Tibial nerve (tissue), 4 donors: ENCODE results near the gene NCAPG2. TPM values are rescaled to one million over a fixed set of nuclear protein-coding genes. Genes with fewer than 3 reads are reported as not detected.

ENCODE experiments used
- DNase-seq, 2 donors: peaks; one replicate each; pipeline ENCODE4 v3.0.0-alpha.2; 2019; ENCODE audit warnings: low spot score in 2 of 2
- H3K27ac ChIP-seq, 4 donors: fragments of 200-600 bp; sonication (generic) in 3 of 4; one replicate each; pipeline ENCODE4 v1.5.1; 2017 to 2019; ENCODE audit warnings: mild to moderate bottlenecking in 1 of 4
- H3K27me3 ChIP-seq, 2 donors: fragments of 200-600 bp; sonication (generic) in 1 of 2; one replicate each; pipeline versions ENCODE4 v1.5.1 to v1.6.0; 2017 to 2019
- H3K36me3 ChIP-seq, 3 donors: fragments of 200-600 bp; sonication (generic); one replicate each; pipeline ENCODE4 v1.5.1; 2018 to 2019
- H3K4me1 ChIP-seq, 4 donors: fragments of 200-600 bp; sonication (generic) in 3 of 4; one replicate each; pipeline ENCODE4 v1.5.1; 2017 to 2019
- H3K4me3 ChIP-seq, 4 donors: fragments of 200-600 bp; sonication (generic) in 3 of 4; one replicate each; pipeline ENCODE4 v1.5.1; 2017 to 2019; ENCODE audit warnings: mild to moderate bottlenecking in 1 of 4, moderate library complexity in 1 of 4
- H3K9me3 ChIP-seq, 4 donors: fragments of 200-600 bp; sonication (generic) in 3 of 4; one replicate each; pipeline ENCODE4 v1.5.1; 2017 to 2019
- CTCF ChIP-seq, 5 experiments: fragments of 200-600 bp in 3 of 5; fragments of 450-650 bp in 2 of 5; sonication (generic) in 3 of 5; IDR thresholded peaks; one replicate each; pipeline ENCODE4 v1.5.1; 2016 to 2019; ENCODE audit warnings: antibody characterized with exemption in 5 of 5, mild to moderate bottlenecking in 3 of 5, moderate library complexity in 2 of 5
- EP300 ChIP-seq, 2 donors: sonication (generic); formaldehyde crosslinking; IDR thresholded peaks; one replicate each; pipeline ENCODE4 v1.6.1; 2017; ENCODE audit warnings: antibody characterized with exemption in 2 of 2, mild to moderate bottlenecking in 1 of 2
- POLR2A ChIP-seq, 2 donors: fragments of 450-650 bp; IDR thresholded peaks; one replicate each; pipeline ENCODE4 v1.6.1; 2017; ENCODE audit warnings: antibody characterized with exemption in 2 of 2, mild to moderate bottlenecking in 2 of 2, moderate library complexity in 2 of 2
- WGBS, 2 donors: methylation state at CpG; one replicate each; pipeline ENCODE4 v1.1.5; 2018; 5-methylcytosine and 5-hydroxymethylcytosine counted together
- total RNA-seq, 4 donors: library from RNA; depleted of rRNA; stranded (reverse); fragments of >200 nt; gene quantifications; one replicate each; pipeline ENCODE4 v1.1.0, GENCODE V29; 2016

Gene NCAPG2
- total RNA-seq, 4 donors from 2014 or later = 6.5 to 17.9 (median 11.0) TPM

DNA sequence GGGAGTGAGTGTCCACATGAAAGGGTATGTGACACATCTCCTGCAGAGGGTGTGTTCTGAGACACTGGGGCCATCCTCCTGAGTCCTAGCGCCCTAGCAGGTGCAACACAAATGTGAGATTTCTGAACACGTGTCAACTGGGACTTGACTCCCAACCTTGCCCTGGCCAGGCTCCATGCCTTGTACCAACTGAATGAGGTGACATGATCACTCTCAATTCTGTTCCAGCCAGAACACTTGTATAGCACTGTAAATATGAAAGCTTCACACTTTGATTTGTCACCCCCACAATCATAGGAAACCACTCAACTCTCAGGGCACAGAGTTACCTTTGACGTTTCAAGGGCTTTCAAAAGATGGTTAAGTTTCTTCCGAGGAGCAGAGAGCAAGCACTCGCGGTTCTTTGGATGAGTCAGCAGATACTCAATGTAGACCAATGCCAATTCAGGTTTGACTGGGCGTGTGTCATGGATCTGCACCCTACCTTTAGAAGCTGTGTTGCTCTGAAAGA is 48.6 kb downstream of the NCAPG2 start:
- Histone ChIP-seq H3K27me3 (no peaks in the 10 kb centered on the region), H3K27ac (no peak overlapping the region), H3K36me3 (peaks cover 0 to 41% (median 0%) of the 10 kb centered on the region in 3 donors), H3K4me1 (peaks cover 0 to 8% (median 0%) of the 10 kb centered on the region in 4 donors), H3K9me3 (no peaks in the 10 kb centered on the region), H3K4me3 (no peak overlapping the region)
- 89 to 94% methylated on average over 7 of the region's 7 CpGs for WGBS, 2 donors
- TF ChIP-seq CTCF (IDR thresholded peaks at IDR 0.05) (no peak), POLR2A (IDR thresholded peaks at IDR 0.05) (no peak), EP300 (IDR thresholded peaks at IDR 0.05) (no peak)
- no peak for DNase-seq

DNA sequence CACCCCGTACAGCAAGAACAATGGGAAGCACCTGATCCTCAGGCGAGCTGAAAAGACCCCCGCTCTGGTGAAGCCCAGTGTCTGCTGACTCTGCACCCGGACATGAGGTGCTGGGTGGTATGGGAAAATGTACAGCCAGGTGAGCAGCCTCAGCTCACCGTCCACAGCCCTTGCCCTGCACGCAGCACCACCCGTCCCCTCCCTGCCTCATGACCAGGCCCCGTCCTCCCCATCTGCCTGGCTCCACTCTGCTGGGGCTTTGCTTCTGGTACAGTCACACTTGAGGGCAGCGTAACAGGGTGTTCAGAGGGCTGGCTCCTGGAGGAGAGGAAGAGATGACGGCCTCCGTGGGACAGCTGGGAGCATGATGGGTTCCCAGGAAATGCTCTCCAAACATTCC is 49.1 kb downstream of the NCAPG2 start:
- no peak for DNase-seq
- Histone ChIP-seq H3K27ac (no peak overlapping the region), H3K9me3 (no peaks in the 10 kb centered on the region), H3K4me3 (no peak overlapping the region), H3K4me1 (peaks cover 0 to 13% (median 0%) of the 10 kb centered on the region in 4 donors), H3K36me3 (peaks cover 0 to 46% (median 0%) of the 10 kb centered on the region in 3 donors), H3K27me3 (no peaks in the 10 kb centered on the region)
- 95 to 97% methylated on average over 11 of the region's 11 CpGs for WGBS, 2 donors
- no peak for TF ChIP-seq EP300 (IDR thresholded peaks at IDR 0.05)
- no peak for TF ChIP-seq POLR2A (IDR thresholded peaks at IDR 0.05)
- no peak for TF ChIP-seq CTCF (IDR thresholded peaks at IDR 0.05)

- no peak overlapping the region for H3K4me3 ChIP-seq
- H3K9me3 ChIP-seq = no peaks in the 10 kb centered on the region
- H3K36me3 ChIP-seq = peaks cover 0 to 46% (median 0%) of the 10 kb centered on the region in 3 donors
- DNase-seq = no peak
- no peak for TF ChIP-seq CTCF (IDR thresholded peaks at IDR 0.05)
- no peak for TF ChIP-seq POLR2A (IDR thresholded peaks at IDR 0.05)
- no peak for TF ChIP-seq EP300 (IDR thresholded peaks at IDR 0.05)
- H3K27ac ChIP-seq = peak overlapping the region in 2 of 4 donors; percentile 53 to 69
- no peaks in the 10 kb centered on the region for H3K27me3 ChIP-seq
- 80 to 82% methylated on average over 11 of the region's 11 CpGs for WGBS, 2 donors
- H3K4me1 ChIP-seq = peaks cover 0 to 25% (median 0%) of the 10 kb centered on the region in 4 donors
Measured at GRCh38 chr7:158651968-158652565, 52.5 kb downstream of the NCAPG2 start.

- 71 to 72% methylated on average over 7 of the region's 7 CpGs for WGBS, 2 donors
- DNase-seq = no peak
Measured at GRCh38 chr7:158650821-158651225, 53.8 kb downstream of the NCAPG2 start.

More at GRCh38 chr7:158650821-158651225, 53.8 kb downstream of the NCAPG2 start:
- no peak overlapping the region for H3K4me3 ChIP-seq
- no peaks in the 10 kb centered on the region for H3K27me3 ChIP-seq
- peaks cover 0 to 37% (median 0%) of the 10 kb centered on the region in 3 donors for H3K36me3 ChIP-seq
- H3K4me1 ChIP-seq = peaks cover 0 to 25% (median 0%) of the 10 kb centered on the region in 4 donors
- H3K27ac ChIP-seq = peak overlapping the region in 2 of 4 donors; percentile 53 to 69
- TF ChIP-seq POLR2A (IDR thresholded peaks at IDR 0.05) (no peak), EP300 (IDR thresholded peaks at IDR 0.05) (no peak), CTCF (IDR thresholded peaks at IDR 0.05) (no peak)
- no peaks in the 10 kb centered on the region for H3K9me3 ChIP-seq
